Right lung (tissue), 10 donors: ENCODE data around the gene NOXO1. TPM values are rescaled to one million over a fixed set of nuclear protein-coding genes. Genes with fewer than 3 reads are reported as not detected.
A peak's percentile ranks its signal among the peaks of the same experiment; 100 is the strongest.

ENCODE experiments used
- DNase-seq, 2 donors: peaks; one replicate each; pipeline ENCODE4 v3.0.0-alpha.2; 2013
- long read RNA-seq, 8 donors: transcript quantifications; one replicate each; lab custom pipeline, GENCODE V29; 2026
- polyA plus RNA-seq, 5 donors: library from polyadenylated mRNA; unstranded; fragments of 120-200 nt; gene quantifications; one replicate each; pipeline versions ENCODE4 v1.2.1 to v1.2.3, GENCODE V29; 2013; ENCODE audit warnings: inconsistent platforms in 1 of 5, low replicate concordance in 1 of 5; ENCODE audit not compliant: insufficient read length in 5 of 5, insufficient read depth in 1 of 5

NOXO1 gene
- polyA plus RNA-seq = under 1 TPM in 4 of 5 donors, not detected in 1; 0.18 to 0.57 (median 0.39) TPM
- long read RNA-seq, donor 1, partial matches to known transcripts = 39 of 39 reads
- long read RNA-seq, donor 1, other reads (novel, unspliced or antisense) = 0 of 39 reads
- long read RNA-seq, donor 2 = 0 reads
- long read RNA-seq, donor 3, partial matches to known transcripts = 8 of 32 reads
- long read RNA-seq, donor 3, other reads (novel, unspliced or antisense) = 24 of 32 reads
- long read RNA-seq, donor 4 = 0 reads
- long read RNA-seq, donor 5 = 0 reads
- long read RNA-seq, donor 6 = 0 reads
- long read RNA-seq, donor 7, partial matches to known transcripts = 0 of 1 reads
- long read RNA-seq, donor 7, other reads (novel, unspliced or antisense) = 0 of 1 reads
- long read RNA-seq, donor 8, partial matches to known transcripts = 5 of 22 reads
- long read RNA-seq, donor 8, other reads (novel, unspliced or antisense) = 17 of 22 reads

- DNase-seq = no peak
Measured at GRCh38 chr16:1981398-1981836, at the start of gene NOXO1. Gene NOXO1 (minus strand): TSS chr16:1981469. CDS start chr16:1981179, 290 bp downstream.

- DNase-seq = no peak
Measured at GRCh38 chr16:2030036-2030435, 48.8 kb upstream of the NOXO1 start.

GRCh38 chr16:2029350-2029749 lies 48.1 kb upstream of the NOXO1 start:
- DNase-seq = no peak

- no peak for DNase-seq
Measured at GRCh38 chr16:2028620-2029220, 47.5 kb upstream of the NOXO1 start.

GRCh38 chr16:2028146-2028545 lies 46.9 kb upstream of the NOXO1 start:
- DNase-seq = no peak

- no peak for DNase-seq
Measured at GRCh38 chr16:2027024-2028010, 46.0 kb upstream of the NOXO1 start.

GRCh38 chr16:2026461-2027023 lies 45.3 kb upstream of the NOXO1 start, which contains the start of gene NHERF2:
Gene NHERF2 (plus strand): TSS chr16:2026902. CDS start chr16:2027006, 104 bp downstream.
- DNase-seq = no peak

- no peak for DNase-seq
Measured at GRCh38 chr16:2025878-2026460, 44.7 kb upstream of the NOXO1 start.

- DNase-seq = no peak
Measured at GRCh38 chr16:2025251-2025650, 44.0 kb upstream of the NOXO1 start.

- no peak for DNase-seq
Measured at GRCh38 chr16:2024032-2024420, 42.8 kb upstream of the NOXO1 start.

GRCh38 chr16:2023092-2024031 lies 42.1 kb upstream of the NOXO1 start:
- peak; percentile 93 for DNase-seq

- DNase-seq = no peak
Measured at GRCh38 chr16:2022723-2023091, 41.4 kb upstream of the NOXO1 start.

GRCh38 chr16:2019921-2020831 lies 38.9 kb upstream of the NOXO1 start:
- DNase-seq = no peak

- no peak for DNase-seq
Measured at GRCh38 chr16:2019518-2019920, 38.2 kb upstream of the NOXO1 start, which contains the start of gene NPW. Gene NPW (plus strand): TSS chr16:2019785.

GRCh38 chr16:2016407-2016922 lies 35.2 kb upstream of the NOXO1 start:
- DNase-seq = no peak

- no peak for DNase-seq
Measured at GRCh38 chr16:2015947-2016208, 34.6 kb upstream of the NOXO1 start.

- no peak for DNase-seq
Measured at GRCh38 chr16:2015117-2015946, 34.1 kb upstream of the NOXO1 start.

GRCh38 chr16:2013527-2013926 lies 32.3 kb upstream of the NOXO1 start:
- DNase-seq = no peak
